Dermis microvascular lymphatic vessel endothelial cell (primary cell): ENCODE results near the gene NAB1. TPM values are rescaled to one million over a fixed set of nuclear protein-coding genes. Genes with fewer than 3 reads are reported as not detected.
"Not testable (repeated sequence)": the region's sequence is repeated elsewhere in the genome, so short reads cannot be mapped to it uniquely, and the experiment has no call there.

ENCODE experiments used
- DNase-seq, 2 donors: peaks; one replicate each; pipeline versions ENCODE4 v3.0.0 to v3.0.0-alpha.2; 2010; ENCODE audit warnings: low read depth in 2 of 2
- total RNA-seq: library from RNA; depleted of rRNA; stranded (reverse); fragments of >200 nt; gene quantifications from 2 replicates; pipeline ENCODE4 v1.2.1, GENCODE V29; 2014

Gene NAB1, protein sequence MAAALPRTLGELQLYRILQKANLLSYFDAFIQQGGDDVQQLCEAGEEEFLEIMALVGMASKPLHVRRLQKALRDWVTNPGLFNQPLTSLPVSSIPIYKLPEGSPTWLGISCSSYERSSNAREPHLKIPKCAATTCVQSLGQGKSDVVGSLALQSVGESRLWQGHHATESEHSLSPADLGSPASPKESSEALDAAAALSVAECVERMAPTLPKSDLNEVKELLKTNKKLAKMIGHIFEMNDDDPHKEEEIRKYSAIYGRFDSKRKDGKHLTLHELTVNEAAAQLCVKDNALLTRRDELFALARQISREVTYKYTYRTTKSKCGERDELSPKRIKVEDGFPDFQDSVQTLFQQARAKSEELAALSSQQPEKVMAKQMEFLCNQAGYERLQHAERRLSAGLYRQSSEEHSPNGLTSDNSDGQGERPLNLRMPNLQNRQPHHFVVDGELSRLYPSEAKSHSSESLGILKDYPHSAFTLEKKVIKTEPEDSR
- total RNA-seq = 24.1 and 34.8 TPM in 2 replicates

DNA sequence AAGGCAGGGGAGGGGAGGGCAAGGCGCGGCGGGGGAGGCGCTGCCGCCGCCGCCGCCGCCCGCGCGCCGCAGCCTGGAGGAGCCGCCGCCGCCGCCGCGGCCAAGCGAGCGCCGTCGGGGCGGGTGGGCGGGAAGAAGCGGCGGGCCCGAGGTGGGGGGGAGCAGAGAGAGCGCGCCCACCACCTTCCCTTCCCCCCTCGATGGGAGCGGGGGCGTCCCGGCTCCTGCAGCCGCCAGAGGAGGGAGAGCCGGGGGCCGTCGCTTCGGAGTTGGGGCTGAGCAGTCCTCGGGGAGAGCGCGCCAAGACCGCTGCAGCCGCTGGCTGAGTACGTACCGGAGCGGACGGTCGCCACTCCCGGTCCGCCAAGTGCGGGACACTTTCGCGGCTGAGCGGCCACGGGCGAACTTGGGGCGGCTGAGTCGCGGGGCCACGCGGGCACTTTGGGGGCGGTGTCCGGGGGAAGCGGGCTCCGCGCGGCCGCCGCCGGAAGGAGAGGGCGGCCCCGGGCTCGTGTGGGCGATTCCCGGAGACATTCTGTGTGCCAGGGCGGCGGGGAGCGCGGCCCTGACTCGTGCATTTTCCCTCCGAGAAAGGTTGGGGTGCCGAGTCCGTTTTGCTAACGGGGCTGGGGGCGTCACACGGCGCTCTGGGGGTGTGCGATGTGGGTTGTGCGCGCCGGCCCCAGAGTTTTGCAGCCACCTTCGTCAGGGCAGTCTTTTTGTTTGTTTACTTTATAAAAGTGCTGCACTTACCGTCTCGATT lies at the start of gene NAB1:
NAB1 (plus strand) TSS at position 49 of the 763 bp plus-strand sequence. CDS start 10,094 bp downstream, outside the sequence.
- peak in 1 of 2 donors; percentile 51 for DNase-seq

DNA sequence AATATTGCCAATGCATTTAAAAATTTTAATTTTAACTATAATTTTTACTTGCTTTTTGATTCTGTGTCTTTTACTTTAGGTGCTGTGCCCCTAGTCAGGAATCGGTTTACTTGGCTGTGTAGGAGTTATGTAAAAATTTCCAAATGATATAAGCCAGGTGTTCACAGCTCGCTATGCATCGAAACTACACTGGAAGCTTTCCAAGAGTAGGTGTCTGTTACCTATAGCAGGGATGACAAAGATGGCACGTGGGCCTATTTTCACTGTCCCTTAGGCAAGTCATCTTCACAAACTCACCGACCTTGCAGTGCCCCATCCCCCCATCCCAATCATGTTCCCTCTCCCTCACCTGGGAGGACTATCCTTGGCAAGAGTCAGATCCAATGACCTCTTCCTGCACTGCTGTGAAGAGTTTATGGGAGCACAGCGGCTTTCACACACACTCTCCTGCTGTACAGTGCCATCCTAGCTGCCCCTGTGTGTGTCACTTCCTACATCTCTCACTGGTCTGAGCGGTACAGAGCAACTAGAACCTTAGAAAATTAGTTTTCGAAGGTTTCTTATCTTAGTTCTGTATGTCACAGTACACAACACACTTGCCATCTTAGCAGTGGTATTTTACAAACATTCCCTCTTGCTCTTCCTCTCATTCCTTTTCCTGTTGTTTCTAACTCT lies 49.2 kb upstream of the NAB1 start:
- DNase-seq = no peak

DNA sequence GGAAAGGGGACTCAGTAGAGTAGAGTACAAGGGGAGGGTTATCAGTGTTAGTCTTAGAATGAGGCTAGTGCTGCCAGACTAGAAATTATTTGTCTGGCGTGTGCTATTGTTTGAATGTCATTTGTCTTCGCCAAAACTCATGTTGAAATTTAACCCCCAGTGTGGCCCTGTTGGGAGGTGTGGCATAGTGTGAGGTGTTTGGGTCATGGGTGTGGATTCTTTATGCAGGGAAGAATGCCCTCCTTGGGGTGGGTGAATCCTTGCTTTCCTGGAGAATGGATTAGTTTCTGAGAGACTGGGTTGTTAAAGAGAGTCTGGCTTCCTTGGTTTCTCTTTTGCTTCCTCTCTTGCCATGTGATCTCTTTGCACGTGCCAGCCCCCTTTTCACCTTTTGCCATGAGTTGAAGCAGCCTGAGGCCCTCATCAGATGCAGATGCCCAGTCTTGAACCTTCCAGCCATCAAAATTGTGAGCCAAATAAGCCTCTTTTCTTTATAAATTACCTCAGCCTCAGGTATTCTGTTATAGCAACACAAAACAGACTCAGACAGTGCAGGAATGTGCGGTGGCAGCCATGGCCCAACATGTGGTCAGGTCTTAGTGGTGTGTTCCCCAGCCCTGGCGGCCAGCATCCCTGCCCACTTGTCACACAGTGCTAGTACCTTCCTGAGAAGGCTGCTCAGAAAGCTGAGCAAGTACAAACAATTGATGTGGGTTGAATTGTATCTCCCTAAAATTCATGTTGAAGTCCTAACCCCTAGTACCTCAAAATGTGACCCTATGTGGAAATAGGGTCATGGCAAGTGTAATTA lies 48.4 kb upstream of the NAB1 start:
- no peak for DNase-seq

DNA sequence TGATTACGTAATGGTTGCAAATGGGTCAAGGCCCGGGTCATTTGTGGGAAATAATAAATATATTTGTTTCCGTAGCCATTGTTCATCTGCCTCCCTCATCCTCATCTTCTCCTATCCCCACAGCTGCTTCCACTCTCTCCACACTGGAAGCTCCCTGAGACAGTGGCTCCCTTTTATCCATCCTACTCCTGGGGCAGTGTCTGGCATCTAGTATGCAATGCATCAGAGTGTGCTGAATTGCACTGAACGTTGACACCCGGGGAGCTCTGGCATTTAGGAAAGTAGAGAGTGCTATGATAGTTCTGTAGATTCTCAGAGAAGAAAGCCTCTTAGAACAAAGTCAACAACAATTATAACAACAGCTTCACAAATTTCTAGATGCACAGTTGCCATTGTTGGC lies 45.5 kb upstream of the NAB1 start:
- no peak for DNase-seq

DNA sequence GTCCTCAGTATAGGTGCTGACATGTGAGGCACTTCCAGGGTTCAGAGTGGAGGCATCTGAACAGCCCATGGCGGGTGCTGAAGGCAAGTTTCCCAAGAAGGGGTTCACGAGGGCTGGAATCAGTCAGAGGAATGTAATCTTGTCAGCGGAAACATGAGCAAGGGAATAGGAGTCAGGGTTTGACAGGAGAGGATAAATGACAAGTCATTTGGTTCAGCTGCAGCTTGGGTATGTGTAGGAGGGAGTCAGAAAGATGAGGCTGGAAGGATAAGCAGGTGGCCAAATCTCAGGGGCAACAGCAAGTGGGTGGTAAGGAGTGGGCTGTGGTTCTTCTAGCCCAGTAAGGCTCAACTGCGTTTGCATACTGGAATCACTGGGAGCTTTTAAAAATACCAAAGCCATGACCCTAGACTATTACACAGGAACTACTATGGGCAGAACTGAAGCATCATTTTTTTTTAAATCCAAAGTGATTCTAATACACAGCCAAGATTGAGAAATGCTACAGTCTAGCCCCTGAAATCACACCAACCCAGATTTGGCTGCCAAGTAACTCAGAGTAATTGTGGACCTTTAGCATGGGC lies 41.8 kb upstream of the NAB1 start:
- no peak for DNase-seq

DNA sequence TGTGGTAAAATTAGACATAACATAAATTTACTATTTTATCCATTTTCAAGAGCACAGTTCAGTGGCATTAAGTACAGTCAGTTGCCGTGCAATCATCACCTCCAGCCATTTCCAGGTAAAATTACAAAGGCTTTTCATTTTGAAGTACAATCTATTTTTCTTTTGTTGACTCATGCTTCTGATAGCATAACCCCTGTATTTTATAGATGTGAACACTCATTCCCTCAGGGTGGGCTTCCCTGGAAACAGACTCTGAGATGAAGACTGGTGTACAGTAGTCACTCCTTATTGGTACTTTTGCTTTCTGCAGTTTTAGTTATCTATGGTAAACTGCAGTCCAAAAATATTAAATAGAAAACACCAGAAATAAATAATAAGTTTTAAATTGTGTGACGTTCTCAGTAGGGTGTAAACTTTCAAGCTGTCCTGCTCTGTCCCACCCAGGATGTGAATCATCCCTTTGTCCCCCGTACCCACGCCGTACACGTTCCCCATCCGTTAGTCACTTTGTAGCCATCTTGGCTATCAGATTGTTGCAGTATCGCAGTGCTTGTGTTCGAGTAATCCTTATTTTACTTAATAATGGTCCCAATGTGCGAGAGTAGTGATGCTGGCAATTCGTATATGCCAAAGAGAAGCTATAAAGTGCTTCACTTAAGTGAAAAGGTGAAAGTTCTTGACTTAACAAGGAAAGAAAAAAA lies 41.1 kb upstream of the NAB1 start:
- peak in 1 of 2 donors; percentile 34 for DNase-seq

DNA sequence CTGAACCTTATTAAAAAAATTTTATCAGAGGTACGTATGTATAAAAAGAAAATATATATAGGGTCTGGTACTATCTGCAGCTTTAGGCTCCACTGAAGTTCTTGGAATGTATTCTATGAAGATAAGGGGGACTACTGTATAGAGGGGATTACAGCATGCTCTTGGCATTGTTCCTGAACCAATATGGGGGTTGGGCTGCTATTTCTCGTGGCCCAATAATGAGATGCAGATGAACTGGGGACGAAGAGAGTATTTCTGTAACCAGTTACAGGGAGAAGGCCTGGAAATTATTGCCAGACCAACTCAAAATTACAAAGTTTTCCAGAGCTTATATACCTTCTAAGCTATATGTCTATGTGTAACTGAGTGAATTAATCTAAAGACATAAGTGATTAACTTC lies 40.0 kb upstream of the NAB1 start:
- DNase-seq = not testable (repeated sequence)

DNA sequence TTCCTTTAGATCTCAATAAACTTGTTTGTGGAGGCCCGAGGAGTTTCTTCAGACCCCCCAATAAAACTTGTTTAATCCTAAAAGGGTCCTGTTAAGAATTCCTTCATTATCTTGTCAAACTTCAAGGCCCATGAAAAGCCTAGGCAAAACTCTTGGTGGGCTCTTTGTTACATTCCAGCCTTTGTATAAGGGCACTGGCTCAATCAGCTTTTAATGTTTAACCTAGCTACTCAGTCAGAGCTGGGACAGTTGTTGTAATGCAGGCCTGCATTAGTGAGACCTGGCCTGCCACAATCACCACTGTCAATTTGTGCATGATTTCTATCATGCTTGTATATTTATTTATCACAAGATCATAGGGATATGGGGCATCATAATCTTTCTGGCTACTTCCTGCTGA lies 39.5 kb upstream of the NAB1 start:
- not testable (repeated sequence) for DNase-seq

DNA sequence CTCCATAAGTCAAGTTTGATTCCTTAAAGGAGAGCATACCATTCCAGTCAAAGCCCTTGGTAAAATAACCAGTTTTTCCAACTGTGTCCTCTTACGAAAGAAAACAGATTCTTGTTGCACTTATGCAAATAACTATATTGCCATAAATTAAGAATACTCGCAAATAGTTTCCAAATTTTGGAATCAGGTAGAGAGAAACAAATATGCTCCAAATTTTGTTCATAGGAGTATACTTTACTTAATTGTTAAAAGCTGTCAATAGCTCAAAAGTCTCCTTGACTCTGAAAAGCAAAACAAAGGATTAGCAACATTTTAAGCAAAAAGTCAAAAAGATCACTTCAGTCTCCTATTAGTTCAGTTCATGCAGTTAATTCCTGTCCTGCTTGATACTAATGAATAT lies 38.4 kb upstream of the NAB1 start:
- DNase-seq = not testable (repeated sequence)

DNA sequence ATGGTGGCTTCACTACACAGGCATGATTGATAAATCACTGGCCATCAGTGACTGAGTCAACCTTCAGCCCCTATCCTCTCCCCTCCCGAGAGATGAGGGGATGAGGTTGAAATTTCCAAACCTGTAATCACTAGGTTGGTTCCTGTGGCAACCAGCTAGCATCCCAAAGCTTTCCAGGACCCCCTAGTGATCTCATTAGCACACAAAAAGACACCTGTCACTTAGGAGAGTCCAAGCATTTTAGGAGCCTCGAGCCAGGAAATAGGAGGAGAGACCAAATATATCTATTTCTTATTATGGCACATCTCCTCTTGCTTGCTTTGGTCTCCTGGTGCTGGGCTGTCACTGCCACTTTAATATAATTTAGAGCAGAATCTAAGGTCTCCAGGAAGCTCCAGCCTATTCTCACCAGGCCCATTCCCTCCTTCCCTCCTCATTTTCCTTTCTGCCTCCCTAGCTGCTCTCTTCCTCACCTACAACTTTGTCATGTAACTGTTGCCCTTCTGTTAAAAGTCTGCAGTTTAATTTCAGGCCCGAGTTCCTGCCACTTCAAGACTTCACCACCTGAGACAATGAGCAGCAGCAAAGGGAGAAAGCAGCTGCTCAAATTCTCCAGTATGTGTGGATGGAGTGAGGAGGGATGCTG lies 33.2 kb upstream of the NAB1 start:
- DNase-seq = no peak

DNA sequence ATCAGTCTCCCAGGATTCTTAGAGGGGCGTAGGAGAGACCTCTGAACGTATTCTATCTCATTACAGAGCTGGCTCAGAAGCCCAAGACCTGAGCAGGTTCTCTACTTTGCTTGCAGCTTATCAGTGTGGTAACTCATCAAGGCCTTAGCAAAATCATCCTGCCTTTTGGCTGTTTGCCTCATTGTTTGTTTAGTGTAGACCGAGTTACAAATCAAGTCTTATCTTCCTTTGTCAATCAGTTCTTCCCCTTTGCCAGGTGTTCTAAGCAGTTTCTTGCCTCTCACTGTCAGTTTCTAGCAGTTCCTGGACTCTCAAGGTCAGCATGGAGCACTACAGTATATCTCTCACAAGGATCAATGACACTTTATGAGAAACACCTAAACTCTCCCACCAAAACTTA lies 30.9 kb upstream of the NAB1 start:
- no peak for DNase-seq

DNA sequence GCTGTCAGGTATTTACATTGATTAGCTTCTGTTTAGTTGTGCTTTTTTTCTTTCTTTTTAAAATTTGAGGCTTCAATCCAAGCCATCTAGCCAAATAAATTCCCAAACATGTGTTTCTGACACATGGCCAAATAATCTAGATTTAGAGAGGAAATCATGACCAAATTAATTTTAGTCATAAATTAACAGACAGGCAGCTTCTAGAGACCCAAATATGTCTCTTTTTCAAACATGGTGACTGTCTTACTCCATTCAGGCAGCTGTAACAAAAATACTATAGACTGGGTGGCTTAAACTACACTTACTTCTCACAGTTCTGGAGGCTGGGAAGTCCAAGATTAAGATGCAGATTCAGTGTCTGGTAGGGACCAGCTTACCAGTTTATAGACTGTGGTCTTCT lies 23.2 kb upstream of the NAB1 start:
- DNase-seq = no peak

DNA sequence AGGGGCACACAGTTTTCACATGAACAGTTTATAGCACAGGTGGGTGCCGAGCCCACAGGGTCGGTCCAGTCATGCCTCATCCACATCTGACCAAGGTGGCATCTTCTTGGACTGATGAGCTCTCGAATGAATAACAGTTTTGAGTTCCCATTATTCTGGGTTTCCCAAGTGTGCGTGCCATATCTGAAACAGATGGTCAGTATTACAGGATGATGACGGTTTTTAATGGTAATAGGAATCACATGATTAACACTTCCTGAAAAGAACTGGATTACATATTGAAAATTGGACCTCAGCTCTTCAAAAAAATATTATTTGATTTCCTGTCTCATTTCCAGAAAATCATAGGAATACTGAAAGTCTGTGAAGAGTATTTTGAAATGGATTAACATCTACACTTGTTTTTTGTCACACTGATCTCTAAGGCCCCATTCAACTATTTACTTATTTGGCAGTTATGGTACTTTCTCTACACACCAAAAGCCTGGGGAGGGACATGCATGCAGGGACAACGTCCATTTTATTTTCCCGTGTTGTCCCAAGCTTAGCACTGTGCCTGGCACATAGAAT lies 22.2 kb upstream of the NAB1 start:
- peak in 1 of 2 donors; percentile 23 for DNase-seq

DNA sequence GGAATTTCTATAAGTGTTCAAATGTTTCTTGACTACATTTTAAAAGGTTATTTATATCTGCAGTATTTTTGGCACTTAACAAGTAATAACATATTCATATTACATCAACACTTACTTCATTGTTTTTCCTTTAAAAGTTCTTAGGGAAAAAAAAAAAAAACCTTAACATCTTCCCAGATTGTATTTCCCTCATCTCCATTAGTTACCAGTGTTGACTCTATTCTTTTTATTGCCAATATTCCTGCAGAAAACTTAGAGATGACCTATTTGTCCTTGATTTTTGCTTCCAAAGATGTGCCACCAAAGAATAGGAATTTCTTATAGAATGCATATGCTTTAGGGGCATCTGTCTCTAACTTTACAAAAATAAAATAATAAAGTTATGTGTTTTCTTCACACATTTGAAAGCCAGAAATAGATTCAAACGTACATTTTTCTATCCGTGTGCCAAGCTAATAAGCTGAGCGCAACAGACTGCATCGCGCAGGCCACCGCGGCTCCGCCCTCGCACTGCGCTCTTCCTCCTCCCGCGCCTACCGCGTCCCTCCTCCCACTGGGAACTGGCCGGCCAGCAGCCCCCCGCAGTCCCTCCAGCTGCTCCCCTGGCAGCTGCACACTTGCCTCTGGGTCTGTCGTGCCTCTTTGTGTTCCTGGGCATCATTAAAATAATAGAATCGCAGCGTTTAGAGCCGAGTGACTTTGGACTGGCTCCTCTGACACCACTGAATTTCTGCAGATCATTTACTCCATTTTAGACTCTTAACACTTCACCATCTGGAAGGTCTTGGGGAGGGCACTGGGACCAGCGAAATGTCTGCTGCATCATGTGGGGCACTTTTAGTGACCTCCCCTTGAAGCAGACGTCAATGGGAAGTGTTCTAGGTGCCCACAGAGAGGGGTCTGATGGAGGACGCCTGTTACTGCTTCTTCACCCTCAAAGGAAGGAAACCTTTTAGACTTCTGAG lies 21.2 kb upstream of the NAB1 start:
- DNase-seq = peak in 1 of 2 donors; percentile 40

DNA sequence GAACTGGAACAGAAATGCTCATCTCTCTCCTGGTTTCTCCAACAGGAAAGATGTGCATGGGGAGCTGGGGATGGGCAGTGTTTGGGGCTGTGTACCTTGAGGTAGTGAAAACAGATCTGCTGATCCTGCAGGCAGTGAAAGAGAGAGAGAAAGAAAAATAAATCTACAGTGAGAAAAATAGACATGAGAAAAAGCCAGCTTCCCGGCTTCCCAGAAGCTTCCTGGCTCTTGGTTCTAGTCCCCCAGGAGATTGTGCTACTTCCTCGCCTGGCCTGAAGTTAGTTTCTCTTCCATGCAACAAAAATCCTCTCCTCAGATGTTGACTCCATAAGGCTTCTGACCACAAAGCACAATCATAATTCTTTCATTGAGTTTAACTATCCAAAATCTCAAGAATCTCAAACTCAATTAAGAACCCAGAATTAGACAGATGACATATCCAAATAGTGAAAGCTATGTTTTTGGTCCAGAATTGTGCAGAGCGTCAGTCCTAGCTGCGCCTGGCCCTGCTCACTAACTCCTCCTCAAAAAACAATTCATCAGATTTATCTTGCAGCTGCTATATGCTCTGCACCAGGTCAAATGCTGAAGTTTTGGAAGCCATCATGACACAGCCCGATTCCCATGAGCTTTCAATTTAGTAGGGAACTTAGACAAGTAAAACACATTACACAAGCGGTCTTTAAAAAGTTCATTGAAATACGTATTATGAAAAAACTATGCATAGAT lies 20.1 kb upstream of the NAB1 start:
- no peak for DNase-seq

DNA sequence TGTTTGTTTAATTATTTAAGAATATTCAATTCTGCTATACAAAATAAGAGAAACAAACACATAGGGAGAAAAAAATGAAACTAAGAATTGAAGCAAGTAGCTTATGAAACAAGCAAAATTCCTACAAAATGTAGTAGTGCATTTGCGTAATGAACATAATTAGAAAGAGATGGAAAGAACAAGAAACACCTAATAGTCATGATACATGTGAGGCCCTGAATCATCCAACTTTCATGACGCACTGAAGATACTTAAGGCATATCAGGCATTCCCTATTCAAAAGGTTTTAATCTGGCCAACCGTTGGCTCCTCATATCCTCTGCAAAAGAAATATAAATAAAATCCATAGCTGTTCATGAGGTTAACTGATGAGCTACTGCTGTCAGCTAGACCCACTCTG lies 14.5 kb upstream of the NAB1 start:
- DNase-seq = no peak

DNA sequence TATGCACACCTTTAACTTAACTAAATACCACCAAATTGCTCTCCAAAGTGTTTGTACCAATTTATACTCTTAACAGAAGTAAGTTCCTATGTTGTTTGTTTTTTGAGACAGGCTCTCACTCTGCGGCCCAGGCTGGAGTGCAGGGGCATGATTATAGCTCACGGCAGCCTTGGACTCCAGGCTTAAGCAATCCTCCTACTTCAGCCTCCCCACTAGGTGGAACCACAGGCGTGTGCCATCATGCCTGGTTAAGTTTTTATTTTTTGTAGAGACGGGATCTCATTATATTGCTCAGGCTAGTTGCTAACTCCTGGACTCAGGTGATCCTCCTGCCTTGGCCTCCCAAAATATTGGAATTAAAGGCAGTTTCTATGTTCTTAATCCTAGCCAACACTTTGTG lies 13.1 kb upstream of the NAB1 start:
- no peak for DNase-seq
